ENCODE results near the gene EMX1.

EMX1 gene

DNA sequence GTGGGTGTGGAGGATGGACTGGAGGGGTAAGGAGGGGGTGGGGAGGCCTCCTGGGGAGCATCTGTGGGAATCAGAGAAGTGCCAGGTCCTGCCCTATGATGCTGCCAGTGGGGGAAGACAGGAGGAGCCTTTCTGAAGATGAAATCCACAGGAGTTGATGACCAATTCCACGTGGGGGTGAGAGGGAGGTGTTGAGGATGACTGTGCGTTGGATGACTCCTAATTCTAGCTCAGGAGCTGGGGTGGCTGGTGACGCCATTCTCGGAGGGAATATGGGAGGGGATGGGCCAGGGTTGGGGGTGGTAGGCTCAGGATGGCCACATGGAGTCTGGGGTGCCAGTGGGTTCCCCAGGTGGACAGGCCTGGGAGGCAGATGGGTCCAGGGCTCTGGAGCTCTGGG lies 32.3 kb downstream of the EMX1 start:
- Histone ChIP-seq H4K91ac (ENCODE audit: low read depth, low read length, poor library complexity) (no peak overlapping the region), H2AFZ (ENCODE audit: low read length) (no peak overlapping the region), H3K9me3 (replicated peaks in 1 of 2; ENCODE audit: control insufficient read depth in 2 of 2, insufficient read depth in 1 of 2, low read depth in 1 of 2, low read length in 2 of 2) (no peaks in the 10 kb centered on the region), H3K18ac (ENCODE audit: low read length) (peak overlapping the region; percentile 74), H3K4me2 (ENCODE audit: insufficient read depth, low read length, poor library complexity, severe bottlenecking) (no peak overlapping the region), H3K4me1 (ENCODE audit: control insufficient read depth in 2 of 2, insufficient read depth in 1 of 2, low read depth in 1 of 2, low read length in 2 of 2) (peaks cover 2 to 26% of the 10 kb centered on the region in 2 donors), H2BK12ac (ENCODE audit: low read length) (peak overlapping the region; percentile 64), H2BK120ac (ENCODE audit: low read depth, low read length) (no peak overlapping the region), H2BK5ac (ENCODE audit: low read length) (no peak overlapping the region), H2BK15ac (ENCODE audit: low read length) (peak overlapping the region; percentile 65), H3K23ac (ENCODE audit: low read depth, low read length, poor library complexity) (no peak overlapping the region), H3K36me3 (replicated peaks in 1 of 2; ENCODE audit: control insufficient read depth in 2 of 2, insufficient read depth in 2 of 2, low read length in 2 of 2) (no peaks in the 10 kb centered on the region), H3K27me3 (ENCODE audit: control insufficient read depth in 3 of 3, insufficient read depth in 3 of 3, low read depth in 1 of 3, low read length in 3 of 3) (peaks cover 0 to 19% (median 0%) of the 10 kb centered on the region in 3 experiments), H3K9ac (ENCODE audit: low read depth, low read length, poor library complexity) (no peak overlapping the region), H3K4me3 (ENCODE audit: low read length in 2 of 2) (no peak overlapping the region), H2AK5ac (ENCODE audit: low read depth, low read length) (peak overlapping the region; percentile 85), H3K14ac (ENCODE audit: low read length) (peak overlapping the region; percentile 4), H3K4ac (ENCODE audit: low read length) (peak overlapping the region; percentile 24), H4K8ac (ENCODE audit: low read depth, low read length) (no peak overlapping the region), H3K79me1 (ENCODE audit: low read depth, low read length) (no peaks in the 10 kb centered on the region), H3K27ac (replicated peaks; ENCODE audit: low read length) (no peak overlapping the region)
- no CpG with 5 or more reads among the region's 4 CpGs for WGBS, 2 donors (ENCODE audit: extremely low coverage in 2 of 2, insufficient read length in 2 of 2, insufficient replicate concordance in 1 of 2)
- DNase-seq (ENCODE audit: low spot score), result no peak

DNA sequence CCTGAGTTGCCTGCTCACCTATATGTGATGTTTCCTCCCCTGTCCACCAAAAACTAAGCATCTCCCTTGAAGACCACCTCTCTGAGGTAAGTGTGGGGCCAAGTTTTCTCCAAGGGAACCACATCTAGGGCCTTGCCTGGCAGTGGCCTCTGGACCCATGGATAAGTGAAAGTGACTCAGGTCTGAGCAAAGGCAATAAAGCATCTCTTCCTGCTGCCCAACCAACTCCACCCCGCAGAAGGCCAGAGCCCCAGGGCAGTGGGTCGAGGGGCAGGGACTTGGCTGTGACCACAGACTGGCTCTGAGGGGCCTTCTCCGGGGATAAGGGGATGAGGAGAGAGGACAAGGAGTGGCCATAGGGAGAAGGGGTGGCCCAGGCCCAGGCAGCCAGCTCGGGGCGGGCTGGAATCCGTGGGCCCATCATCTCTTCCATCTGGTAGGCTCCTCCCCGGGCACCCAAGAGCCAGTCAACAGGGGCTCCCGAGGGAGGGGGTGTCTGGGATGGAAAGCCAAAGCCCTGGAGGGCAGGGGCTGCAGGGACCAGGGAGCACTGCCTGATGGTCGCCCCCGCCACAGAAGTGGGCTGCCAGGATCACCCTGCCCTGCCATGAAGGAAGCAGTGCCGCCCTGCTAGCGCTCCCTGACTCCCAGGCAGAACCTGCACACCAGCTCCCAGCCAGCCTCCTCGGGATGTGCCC lies 33.4 kb downstream of the EMX1 start:
- Histone ChIP-seq H3K9ac (ENCODE audit: low read depth, low read length, poor library complexity) (peak overlapping the region; percentile 39), H3K9me3 (replicated peaks in 1 of 2; ENCODE audit: control insufficient read depth in 2 of 2, insufficient read depth in 1 of 2, low read depth in 1 of 2, low read length in 2 of 2) (no peaks in the 10 kb centered on the region), H3K23ac (ENCODE audit: low read depth, low read length, poor library complexity) (peak overlapping the region; percentile 20), H3K27me3 (ENCODE audit: control insufficient read depth in 3 of 3, insufficient read depth in 3 of 3, low read depth in 1 of 3, low read length in 3 of 3) (peaks cover 0 to 22% (median 0%) of the 10 kb centered on the region in 3 experiments), H3K79me1 (ENCODE audit: low read depth, low read length) (no peaks in the 10 kb centered on the region), H3K4me1 (ENCODE audit: control insufficient read depth in 2 of 2, insufficient read depth in 1 of 2, low read depth in 1 of 2, low read length in 2 of 2) (peaks cover 8 to 33% of the 10 kb centered on the region in 2 donors), H2BK120ac (ENCODE audit: low read depth, low read length) (no peak overlapping the region), H3K18ac (ENCODE audit: low read length) (peak overlapping the region; percentile 87), H4K91ac (ENCODE audit: low read depth, low read length, poor library complexity) (no peak overlapping the region), H2AFZ (ENCODE audit: low read length) (no peak overlapping the region), H3K27ac (replicated peaks; ENCODE audit: low read length) (no peak overlapping the region), H3K4me3 (ENCODE audit: low read length in 2 of 2) (no peak overlapping the region), H3K4ac (ENCODE audit: low read length) (peak overlapping the region; percentile 6), H3K14ac (ENCODE audit: low read length) (no peak overlapping the region), H4K8ac (ENCODE audit: low read depth, low read length) (no peak overlapping the region), H3K4me2 (ENCODE audit: insufficient read depth, low read length, poor library complexity, severe bottlenecking) (no peak overlapping the region), H2BK5ac (ENCODE audit: low read length) (no peak overlapping the region), H3K36me3 (replicated peaks in 1 of 2; ENCODE audit: control insufficient read depth in 2 of 2, insufficient read depth in 2 of 2, low read length in 2 of 2) (no peaks in the 10 kb centered on the region), H2AK5ac (ENCODE audit: low read depth, low read length) (peak overlapping the region; percentile 99), H2BK15ac (ENCODE audit: low read length) (peak overlapping the region; percentile 94), H2BK12ac (ENCODE audit: low read length) (peak overlapping the region; percentile 69)
- no peak for DNase-seq (ENCODE audit: low spot score)
- no CpG with 5 or more reads among the region's 13 CpGs for WGBS, 2 donors (ENCODE audit: extremely low coverage in 2 of 2, insufficient read length in 2 of 2, insufficient replicate concordance in 1 of 2)

DNA sequence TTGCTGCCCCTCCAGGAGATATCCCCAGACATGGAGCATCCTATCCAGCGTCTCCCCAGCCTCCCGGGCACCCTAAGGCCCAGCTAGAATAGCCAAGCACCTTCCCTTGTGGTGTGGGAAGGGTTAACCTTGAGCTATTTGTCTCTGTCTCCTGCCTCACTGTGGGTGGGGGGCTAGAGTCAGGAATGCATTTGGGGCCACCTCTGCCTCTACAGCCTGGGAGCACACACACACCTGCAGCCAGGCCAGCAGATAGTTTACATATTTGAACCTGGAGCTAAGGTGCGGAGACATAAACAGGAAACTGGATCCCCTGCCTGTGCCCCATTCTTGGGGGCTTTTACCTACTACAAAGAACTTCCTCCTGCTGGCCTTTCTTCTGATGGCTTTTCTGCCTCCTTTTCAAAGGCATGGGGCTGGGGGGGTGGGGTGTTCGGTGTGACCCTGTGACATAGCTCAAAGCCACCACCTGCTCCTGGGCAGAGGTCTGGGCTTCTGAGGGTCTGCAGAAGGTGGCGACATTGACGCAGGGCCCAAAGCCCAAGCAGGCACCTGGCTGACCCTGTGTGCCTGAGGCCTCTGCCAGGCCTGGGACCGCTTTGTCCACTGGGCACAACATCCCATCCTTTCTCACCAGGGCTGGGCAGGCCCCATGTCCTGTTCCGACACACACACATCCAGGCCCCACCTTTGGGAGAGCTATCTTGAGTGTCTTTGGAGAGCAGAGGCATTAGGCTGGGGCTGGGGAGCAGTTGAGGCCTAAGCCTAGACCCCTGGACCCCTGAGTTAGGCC lies 34.2 kb downstream of the EMX1 start:
- peak overlapping the region; percentile 39 for H3K9ac ChIP-seq (ENCODE audit: low read depth, low read length, poor library complexity)
- H3K4me3 ChIP-seq (ENCODE audit: low read length in 2 of 2), result no peak overlapping the region
- no peak overlapping the region for H4K91ac ChIP-seq (ENCODE audit: low read depth, low read length, poor library complexity)
- H2BK5ac ChIP-seq (ENCODE audit: low read length), result no peak overlapping the region
- H3K9me3 ChIP-seq (replicated peaks in 1 of 2; ENCODE audit: control insufficient read depth in 2 of 2, insufficient read depth in 1 of 2, low read depth in 1 of 2, low read length in 2 of 2), result no peaks in the 10 kb centered on the region
- no peak overlapping the region for H3K27ac ChIP-seq (replicated peaks; ENCODE audit: low read length)
- H2AFZ ChIP-seq (ENCODE audit: low read length), result no peak overlapping the region
- no peaks in the 10 kb centered on the region for H3K79me1 ChIP-seq (ENCODE audit: low read depth, low read length)
- H3K23ac ChIP-seq (ENCODE audit: low read depth, low read length, poor library complexity), result peak overlapping the region; percentile 20
- peak overlapping the region; percentile 87 for H3K18ac ChIP-seq (ENCODE audit: low read length)
- no peak overlapping the region for H2BK120ac ChIP-seq (ENCODE audit: low read depth, low read length)
- peaks cover 8 to 41% of the 10 kb centered on the region in 2 donors for H3K4me1 ChIP-seq (ENCODE audit: control insufficient read depth in 2 of 2, insufficient read depth in 1 of 2, low read depth in 1 of 2, low read length in 2 of 2)
- H3K36me3 ChIP-seq (replicated peaks in 1 of 2; ENCODE audit: control insufficient read depth in 2 of 2, insufficient read depth in 2 of 2, low read length in 2 of 2), result no peaks in the 10 kb centered on the region
- no peak overlapping the region for H3K14ac ChIP-seq (ENCODE audit: low read length)
- H3K4ac ChIP-seq (ENCODE audit: low read length), result peak overlapping the region; percentile 28
- peak overlapping the region; percentile 94 for H2BK15ac ChIP-seq (ENCODE audit: low read length)
- H2AK5ac ChIP-seq (ENCODE audit: low read depth, low read length), result peak overlapping the region; percentile 99
- peaks cover 0 to 25% (median 0%) of the 10 kb centered on the region in 3 experiments for H3K27me3 ChIP-seq (ENCODE audit: control insufficient read depth in 3 of 3, insufficient read depth in 3 of 3, low read depth in 1 of 3, low read length in 3 of 3)
- no peak overlapping the region for H3K4me2 ChIP-seq (ENCODE audit: insufficient read depth, low read length, poor library complexity, severe bottlenecking)
- no CpG with 5 or more reads among the region's 8 CpGs for WGBS, 2 donors (ENCODE audit: extremely low coverage in 2 of 2, insufficient read length in 2 of 2, insufficient replicate concordance in 1 of 2)
- H2BK12ac ChIP-seq (ENCODE audit: low read length), result no peak overlapping the region
- no peak for DNase-seq (ENCODE audit: low spot score)
- no peak overlapping the region for H4K8ac ChIP-seq (ENCODE audit: low read depth, low read length)
